Heart left ventricle (tissue), 13 donors: ENCODE measurements around the gene MICAL2.

Experiments used
- POLR2A ChIP-seq, 2 donors: fragments of 450-650 bp; IDR thresholded peaks; one replicate each; pipeline ENCODE4 v1.6.1; 2017; ENCODE audit warnings: antibody characterized with exemption in 2 of 2, mild to moderate bottlenecking in 2 of 2, moderate library complexity in 2 of 2
- TF ChIP-seq, protein P1 (sequence below), 12 donors: fragments of 200-600 bp; sonication (generic) in 4 of 12; IDR thresholded peaks; one replicate each; pipeline versions ENCODE4 v1.5.0 to v1.8.0; 2018 to 2022; ENCODE audit warnings: antibody characterized with exemption in 12 of 12, mild to moderate bottlenecking in 5 of 12
- donor health status: ischemic (EF 13 %, LVEDD 7.1; RV severe dilation, severe dysfunction).
- donor health status: DM: no; HTN: yes; CAD: no.
- donor health status: DM: no; HTN: no; CAD: no.
- donor health status: ischemic (EF 25% LVEDD 6.9; RV normal size, moderate dysfunction).
- donor health status: ischemic (EF 25% LVEDD 5.7; RV mildly dilated, moderate dysfunction).
- donor health status: ischemic (EF 35%, LVEDD 5.7; RV mildly dilated, moderate dysfunction).
- donor health status: nonischemic (EF 11% LVEDD 7.7; RV severe dilation, severe dysfunction).
- donor health status: DM: yes; HTN: yes; CAD: no.
- donor health status: PGD.
- donor health status: ischemic (EF 29% LVEDD 5.4; RV normal size, mild dysfunction).
- donor health status: nonischemic (EF 23%, LVEDD 6.1; RV moderate dilation, normal function).

DNA sequence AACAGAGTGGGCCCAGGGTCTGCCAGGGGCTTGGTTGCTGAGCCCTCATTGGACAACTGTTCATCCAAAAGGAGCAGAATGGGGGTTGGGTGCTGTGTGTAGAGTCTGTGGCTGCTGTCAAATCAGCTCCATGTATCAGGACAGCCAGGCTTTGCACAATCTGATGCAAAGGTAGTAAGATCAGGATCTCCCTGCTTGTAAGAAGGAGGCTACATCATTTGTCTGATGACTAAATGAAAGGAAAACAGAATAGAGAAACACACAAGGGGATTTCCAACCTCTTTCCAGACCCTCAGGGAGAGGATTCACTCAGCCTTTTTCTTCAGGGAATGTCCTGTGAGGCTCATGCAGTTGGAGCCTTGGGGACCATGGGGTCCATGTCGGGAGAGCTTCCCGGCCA, 7.2 kb downstream of the MICAL2 start:
- TF ChIP-seq, protein P1, sequence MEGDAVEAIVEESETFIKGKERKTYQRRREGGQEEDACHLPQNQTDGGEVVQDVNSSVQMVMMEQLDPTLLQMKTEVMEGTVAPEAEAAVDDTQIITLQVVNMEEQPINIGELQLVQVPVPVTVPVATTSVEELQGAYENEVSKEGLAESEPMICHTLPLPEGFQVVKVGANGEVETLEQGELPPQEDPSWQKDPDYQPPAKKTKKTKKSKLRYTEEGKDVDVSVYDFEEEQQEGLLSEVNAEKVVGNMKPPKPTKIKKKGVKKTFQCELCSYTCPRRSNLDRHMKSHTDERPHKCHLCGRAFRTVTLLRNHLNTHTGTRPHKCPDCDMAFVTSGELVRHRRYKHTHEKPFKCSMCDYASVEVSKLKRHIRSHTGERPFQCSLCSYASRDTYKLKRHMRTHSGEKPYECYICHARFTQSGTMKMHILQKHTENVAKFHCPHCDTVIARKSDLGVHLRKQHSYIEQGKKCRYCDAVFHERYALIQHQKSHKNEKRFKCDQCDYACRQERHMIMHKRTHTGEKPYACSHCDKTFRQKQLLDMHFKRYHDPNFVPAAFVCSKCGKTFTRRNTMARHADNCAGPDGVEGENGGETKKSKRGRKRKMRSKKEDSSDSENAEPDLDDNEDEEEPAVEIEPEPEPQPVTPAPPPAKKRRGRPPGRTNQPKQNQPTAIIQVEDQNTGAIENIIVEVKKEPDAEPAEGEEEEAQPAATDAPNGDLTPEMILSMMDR (IDR thresholded peaks at IDR 0.05) = no peak
- no peak for TF ChIP-seq POLR2A (IDR thresholded peaks at IDR 0.05)
